22Rv1 (cell line): ENCODE results near the gene CACNA1C.

Experiments
- H3K27ac ChIP-seq: fragments of 450-650 bp; 2 replicates; pipeline ENCODE4 v1.5.1; 2017
- CTCF ChIP-seq: fragments of 450-650 bp; IDR thresholded peaks from 2 replicates; pipeline ENCODE4 v1.5.1; 2017; ENCODE audit warnings: mild to moderate bottlenecking
- ZFX ChIP-seq: fragments of 450-650 bp; IDR thresholded peaks from 2 replicates; pipeline ENCODE4 v1.6.1; 2017; ENCODE audit warnings: antibody characterized with exemption, borderline replicate concordance

CACNA1C gene

GRCh38 chr12:2668816-2669215 lies 616.0 kb downstream of the CACNA1C start:
- no peak overlapping the region for H3K27ac ChIP-seq
- TF ChIP-seq ZFX (no peak), CTCF (no peak)

- H3K27ac ChIP-seq = no peak overlapping the region
- TF ChIP-seq CTCF (no peak), ZFX (no peak)
These were observed 616.8 kb downstream of the CACNA1C start for GRCh38 chr12:2669560-2669959.

- TF ChIP-seq CTCF (no peak), ZFX (no peak)
- no peak overlapping the region for H3K27ac ChIP-seq
These were observed 620.1 kb downstream of the CACNA1C start for GRCh38 chr12:2672863-2673262.

GRCh38 chr12:2673966-2674810 lies 621.4 kb downstream of the CACNA1C start:
- TF ChIP-seq CTCF (peak; percentile 57), ZFX (no peak)
- no peak overlapping the region for H3K27ac ChIP-seq

- TF ChIP-seq ZFX (no peak), CTCF (no peak)
- no peak overlapping the region for H3K27ac ChIP-seq
These were observed 623.0 kb downstream of the CACNA1C start for GRCh38 chr12:2675776-2676175.

GRCh38 chr12:2677142-2677880 lies 624.5 kb downstream of the CACNA1C start:
- no peak for TF ChIP-seq ZFX
- no peak for TF ChIP-seq CTCF
- H3K27ac ChIP-seq = no peak overlapping the region

GRCh38 chr12:2678426-2678825 lies 625.6 kb downstream of the CACNA1C start:
- no peak for TF ChIP-seq ZFX
- no peak for TF ChIP-seq CTCF

More at GRCh38 chr12:2678426-2678825, 625.6 kb downstream of the CACNA1C start:
- H3K27ac ChIP-seq = no peak overlapping the region
